Suprapubic skin (tissue), 3 donors: ENCODE measurements around the gene TNIK.

Experiments
- CTCF ChIP-seq, 2 donors: fragments of 200-600 bp in 1 of 2; fragments of 450-650 bp in 1 of 2; sonication (generic) in 1 of 2; IDR thresholded peaks; one replicate each; pipeline ENCODE4 v1.5.1; 2016 to 2019; ENCODE audit warnings: antibody characterized with exemption in 2 of 2, mild to moderate bottlenecking in 1 of 2, moderate library complexity in 1 of 2
- EP300 ChIP-seq: sonication (generic); formaldehyde crosslinking; IDR thresholded peaks from one replicate; pipeline ENCODE4 v1.6.1; 2017; ENCODE audit warnings: antibody characterized with exemption
- POLR2A ChIP-seq, 2 donors: fragments of 450-650 bp; IDR thresholded peaks; one replicate each; pipeline ENCODE4 v1.6.1; 2017; ENCODE audit warnings: antibody characterized with exemption in 2 of 2, mild to moderate bottlenecking in 2 of 2, moderate library complexity in 2 of 2

- TF ChIP-seq CTCF (IDR thresholded peaks at IDR 0.05) (no peak), EP300 (no peak), POLR2A (IDR thresholded peaks at IDR 0.05) (no peak)
Observed at GRCh38 chr3:171157286-171157685, 302.9 kb downstream of the TNIK start.
